ENCODE measurements around the gene NOP56.

NOP56 gene, protein sequence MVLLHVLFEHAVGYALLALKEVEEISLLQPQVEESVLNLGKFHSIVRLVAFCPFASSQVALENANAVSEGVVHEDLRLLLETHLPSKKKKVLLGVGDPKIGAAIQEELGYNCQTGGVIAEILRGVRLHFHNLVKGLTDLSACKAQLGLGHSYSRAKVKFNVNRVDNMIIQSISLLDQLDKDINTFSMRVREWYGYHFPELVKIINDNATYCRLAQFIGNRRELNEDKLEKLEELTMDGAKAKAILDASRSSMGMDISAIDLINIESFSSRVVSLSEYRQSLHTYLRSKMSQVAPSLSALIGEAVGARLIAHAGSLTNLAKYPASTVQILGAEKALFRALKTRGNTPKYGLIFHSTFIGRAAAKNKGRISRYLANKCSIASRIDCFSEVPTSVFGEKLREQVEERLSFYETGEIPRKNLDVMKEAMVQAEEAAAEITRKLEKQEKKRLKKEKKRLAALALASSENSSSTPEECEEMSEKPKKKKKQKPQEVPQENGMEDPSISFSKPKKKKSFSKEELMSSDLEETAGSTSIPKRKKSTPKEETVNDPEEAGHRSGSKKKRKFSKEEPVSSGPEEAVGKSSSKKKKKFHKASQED

GRCh38 chr20:2651772-2652723 lies at the start of gene NOP56:
TSS of gene NOP56 (plus strand) at chr20:2652632. CDS start at chr20:2652661, 29 bp downstream.
- Histone ChIP-seq H3K4me3 (ENCODE audit: low read length in 2 of 2) (peak within 1 kb of the TSS; percentile 95 to 99), H3K36me3 (ENCODE audit: control insufficient read depth in 2 of 2, insufficient read depth in 2 of 2, low read length in 2 of 2) (peaks cover 32 to 33% of the 10 kb centered on the region in 2 donors), H3K9ac (ENCODE audit: low read length in 2 of 2) (peak within 1 kb of the TSS; percentile 90 to 95), H3K9me3 (ENCODE audit: control insufficient read depth in 2 of 2, low read length in 2 of 2) (no peaks in the 10 kb centered on the region), H3K4me1 (ENCODE audit: control insufficient read depth, insufficient read depth, low read length) (peaks cover 17% of the 10 kb centered on the region), H3K27me3 (ENCODE audit: control insufficient read depth in 1 of 2, insufficient read depth in 2 of 2, low read length in 2 of 2) (no peaks in the 10 kb centered on the region), H3K27ac (ENCODE audit: low read length) (peak within 1 kb of the TSS; percentile 82)

DNA sequence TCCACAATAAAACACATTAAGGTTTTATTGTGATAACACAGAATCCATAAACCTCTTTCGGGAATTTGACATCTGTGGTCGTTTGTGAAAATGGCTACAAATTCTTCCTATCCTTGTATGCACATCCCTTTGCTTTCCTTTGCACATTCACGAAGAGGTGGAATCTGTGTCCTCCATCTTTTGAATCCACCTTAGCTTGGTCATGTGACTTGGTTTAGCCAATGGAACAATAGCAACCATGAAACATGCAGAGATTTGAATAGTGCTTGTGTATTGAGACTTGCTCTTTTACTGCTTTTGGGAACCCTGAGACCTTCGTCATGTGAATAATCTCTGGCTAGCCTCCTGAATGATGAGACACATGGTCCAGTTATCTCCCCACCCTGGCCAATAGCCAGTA lies 49.7 kb upstream of the NOP56 start:
- H3K36me3 ChIP-seq (ENCODE audit: control insufficient read depth in 2 of 2, insufficient read depth in 2 of 2, low read length in 2 of 2): no peaks in the 10 kb centered on the region
- no peak overlapping the region for H3K4me3 ChIP-seq (ENCODE audit: low read length in 2 of 2)
- H3K27ac ChIP-seq (ENCODE audit: low read length): no peak overlapping the region
- no peaks in the 10 kb centered on the region for H3K27me3 ChIP-seq (ENCODE audit: control insufficient read depth in 1 of 2, insufficient read depth in 2 of 2, low read length in 2 of 2)
- no peak overlapping the region for H3K9ac ChIP-seq (ENCODE audit: low read length in 2 of 2)
- no peaks in the 10 kb centered on the region for H3K4me1 ChIP-seq (ENCODE audit: control insufficient read depth, insufficient read depth, low read length)
- peaks cover 4 to 6% of the 10 kb centered on the region in 2 donors for H3K9me3 ChIP-seq (ENCODE audit: control insufficient read depth in 2 of 2, low read length in 2 of 2)

GRCh38 chr20:2603816-2604505 lies 48.5 kb upstream of the NOP56 start:
- no peak overlapping the region for H3K9ac ChIP-seq (ENCODE audit: low read length in 2 of 2)
- no peak overlapping the region for H3K27ac ChIP-seq (ENCODE audit: low read length)
- no peaks in the 10 kb centered on the region for H3K27me3 ChIP-seq (ENCODE audit: control insufficient read depth in 1 of 2, insufficient read depth in 2 of 2, low read length in 2 of 2)
- H3K9me3 ChIP-seq (ENCODE audit: control insufficient read depth in 2 of 2, low read length in 2 of 2): peaks cover 4 to 6% of the 10 kb centered on the region in 2 donors
- no peaks in the 10 kb centered on the region for H3K4me1 ChIP-seq (ENCODE audit: control insufficient read depth, insufficient read depth, low read length)
- no peak overlapping the region for H3K4me3 ChIP-seq (ENCODE audit: low read length in 2 of 2)
- H3K36me3 ChIP-seq (ENCODE audit: control insufficient read depth in 2 of 2, insufficient read depth in 2 of 2, low read length in 2 of 2): no peaks in the 10 kb centered on the region

DNA sequence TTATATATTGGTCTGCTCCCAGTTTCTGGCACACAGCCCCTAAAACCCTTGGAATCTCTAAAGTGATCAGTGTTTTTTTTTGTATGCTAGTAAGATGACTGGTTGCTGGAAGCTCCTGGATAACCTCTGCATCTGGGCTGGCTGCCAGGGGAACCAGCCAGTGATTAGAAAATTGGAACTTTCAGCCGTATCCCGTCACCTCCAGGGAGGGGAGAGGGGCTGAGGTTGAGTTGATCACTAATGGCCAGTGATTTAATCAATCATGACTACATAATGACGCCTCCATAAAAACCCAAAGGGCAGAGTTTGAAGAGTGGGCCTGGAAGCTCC lies 48.0 kb upstream of the NOP56 start:
- Histone ChIP-seq H3K36me3 (ENCODE audit: control insufficient read depth in 2 of 2, insufficient read depth in 2 of 2, low read length in 2 of 2) (no peaks in the 10 kb centered on the region), H3K9ac (ENCODE audit: low read length in 2 of 2) (no peak overlapping the region), H3K27ac (ENCODE audit: low read length) (no peak overlapping the region), H3K4me1 (ENCODE audit: control insufficient read depth, insufficient read depth, low read length) (no peaks in the 10 kb centered on the region), H3K9me3 (ENCODE audit: control insufficient read depth in 2 of 2, low read length in 2 of 2) (peaks cover 4 to 6% of the 10 kb centered on the region in 2 donors), H3K4me3 (ENCODE audit: low read length in 2 of 2) (no peak overlapping the region), H3K27me3 (ENCODE audit: control insufficient read depth in 1 of 2, insufficient read depth in 2 of 2, low read length in 2 of 2) (no peaks in the 10 kb centered on the region)

DNA sequence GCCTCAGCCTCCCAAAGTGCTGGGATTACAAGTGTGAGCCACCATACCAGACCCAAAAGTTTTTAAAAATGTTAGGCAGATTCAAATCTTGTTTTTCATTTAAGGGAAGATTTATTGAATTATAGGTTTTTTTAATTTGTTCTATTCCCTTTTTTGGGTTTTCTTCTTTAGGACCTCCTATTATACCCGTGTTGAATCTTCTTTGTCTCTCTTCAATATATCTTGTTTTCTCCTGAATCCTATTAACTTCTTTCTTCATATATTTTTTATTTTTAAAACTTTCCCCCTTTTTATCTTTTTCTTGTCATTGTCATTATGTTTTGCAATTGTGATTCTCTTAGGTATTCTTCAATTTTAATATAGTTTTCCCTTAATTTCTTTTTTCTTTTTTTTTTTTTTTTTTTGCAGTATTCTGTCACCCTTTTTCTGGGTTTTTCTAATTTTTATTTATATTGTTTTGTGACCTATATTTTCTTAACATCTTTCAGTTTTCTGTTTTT lies 45.9 kb upstream of the NOP56 start:
- Histone ChIP-seq H3K27me3 (ENCODE audit: control insufficient read depth in 1 of 2, insufficient read depth in 2 of 2, low read length in 2 of 2) (peaks cover 0 to 2% of the 10 kb centered on the region in 2 donors), H3K9ac (ENCODE audit: low read length in 2 of 2) (no peak overlapping the region), H3K4me1 (ENCODE audit: control insufficient read depth, insufficient read depth, low read length) (no peaks in the 10 kb centered on the region), H3K27ac (ENCODE audit: low read length) (no peak overlapping the region), H3K4me3 (ENCODE audit: low read length in 2 of 2) (no peak overlapping the region), H3K36me3 (ENCODE audit: control insufficient read depth in 2 of 2, insufficient read depth in 2 of 2, low read length in 2 of 2) (no peaks in the 10 kb centered on the region), H3K9me3 (ENCODE audit: control insufficient read depth in 2 of 2, low read length in 2 of 2) (peaks cover 4 to 6% of the 10 kb centered on the region in 2 donors)

- Histone ChIP-seq H3K36me3 (ENCODE audit: control insufficient read depth in 2 of 2, insufficient read depth in 2 of 2, low read length in 2 of 2) (no peaks in the 10 kb centered on the region), H3K27ac (ENCODE audit: low read length) (no peak overlapping the region), H3K9ac (ENCODE audit: low read length in 2 of 2) (no peak overlapping the region), H3K4me1 (ENCODE audit: control insufficient read depth, insufficient read depth, low read length) (no peaks in the 10 kb centered on the region), H3K27me3 (ENCODE audit: control insufficient read depth in 1 of 2, insufficient read depth in 2 of 2, low read length in 2 of 2) (peaks cover 0 to 4% of the 10 kb centered on the region in 2 donors), H3K9me3 (ENCODE audit: control insufficient read depth in 2 of 2, low read length in 2 of 2) (peaks cover under 1 to 6% of the 10 kb centered on the region in 2 donors), H3K4me3 (ENCODE audit: low read length in 2 of 2) (no peak overlapping the region)
Measured at GRCh38 chr20:2610326-2610725, 42.1 kb upstream of the NOP56 start.

GRCh38 chr20:2610941-2611720 lies 41.3 kb upstream of the NOP56 start:
- H3K9ac ChIP-seq (ENCODE audit: low read length in 2 of 2): no peak overlapping the region
- H3K27me3 ChIP-seq (ENCODE audit: control insufficient read depth in 1 of 2, insufficient read depth in 2 of 2, low read length in 2 of 2): peaks cover 0 to 4% of the 10 kb centered on the region in 2 donors
- H3K9me3 ChIP-seq (ENCODE audit: control insufficient read depth in 2 of 2, low read length in 2 of 2): no peaks in the 10 kb centered on the region
- no peak overlapping the region for H3K27ac ChIP-seq (ENCODE audit: low read length)
- H3K36me3 ChIP-seq (ENCODE audit: control insufficient read depth in 2 of 2, insufficient read depth in 2 of 2, low read length in 2 of 2): no peaks in the 10 kb centered on the region
- no peak overlapping the region for H3K4me3 ChIP-seq (ENCODE audit: low read length in 2 of 2)
- H3K4me1 ChIP-seq (ENCODE audit: control insufficient read depth, insufficient read depth, low read length): no peaks in the 10 kb centered on the region

DNA sequence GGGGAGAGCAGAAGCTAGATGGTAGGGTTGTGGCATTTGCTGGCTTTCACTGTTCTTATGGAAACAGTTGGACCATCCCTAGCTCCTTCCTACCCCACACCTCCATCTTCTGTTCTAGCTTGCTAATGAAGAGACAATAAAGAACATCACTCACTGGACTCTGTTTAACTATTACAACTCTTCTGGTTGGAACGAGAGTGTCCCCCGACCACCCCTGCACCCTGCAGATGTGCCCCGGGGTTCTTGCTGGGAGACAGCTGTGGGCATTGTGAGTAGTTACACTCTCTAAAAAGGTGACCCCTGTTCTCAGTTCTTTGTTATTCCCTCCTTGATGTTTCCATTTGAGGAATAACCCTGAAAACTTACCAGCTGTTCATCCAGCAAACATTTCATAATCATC lies 40.4 kb upstream of the NOP56 start:
- Histone ChIP-seq H3K27ac (ENCODE audit: low read length) (no peak overlapping the region), H3K4me1 (ENCODE audit: control insufficient read depth, insufficient read depth, low read length) (no peaks in the 10 kb centered on the region), H3K9me3 (ENCODE audit: control insufficient read depth in 2 of 2, low read length in 2 of 2) (no peaks in the 10 kb centered on the region), H3K9ac (ENCODE audit: low read length in 2 of 2) (no peak overlapping the region), H3K36me3 (ENCODE audit: control insufficient read depth in 2 of 2, insufficient read depth in 2 of 2, low read length in 2 of 2) (no peaks in the 10 kb centered on the region), H3K4me3 (ENCODE audit: low read length in 2 of 2) (no peak overlapping the region), H3K27me3 (ENCODE audit: control insufficient read depth in 1 of 2, insufficient read depth in 2 of 2, low read length in 2 of 2) (peaks cover 0 to 4% of the 10 kb centered on the region in 2 donors)

DNA sequence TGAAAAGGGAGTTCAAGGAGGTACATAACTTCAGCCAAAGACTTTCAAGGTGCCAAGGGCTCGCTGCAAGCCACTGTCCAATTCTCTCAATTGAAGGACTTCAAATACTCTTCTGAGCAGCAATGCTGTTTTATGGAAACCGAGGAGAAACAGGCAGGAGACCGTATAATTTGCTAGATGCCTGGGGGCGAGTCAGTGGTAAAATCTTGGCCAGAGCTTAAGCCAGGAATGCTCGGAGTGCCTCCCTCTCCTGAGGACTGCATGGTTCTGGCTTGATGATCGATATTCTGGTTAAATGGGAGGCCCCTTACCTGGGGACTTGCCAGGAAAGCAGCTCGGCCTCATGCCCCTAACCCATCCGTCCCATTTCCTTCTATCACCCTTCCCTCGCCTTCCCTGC lies 35.8 kb upstream of the NOP56 start:
- H3K36me3 ChIP-seq (ENCODE audit: control insufficient read depth in 2 of 2, insufficient read depth in 2 of 2, low read length in 2 of 2): no peaks in the 10 kb centered on the region
- H3K4me1 ChIP-seq (ENCODE audit: control insufficient read depth, insufficient read depth, low read length): no peaks in the 10 kb centered on the region
- peaks cover 0 to 3% of the 10 kb centered on the region in 2 donors for H3K9me3 ChIP-seq (ENCODE audit: control insufficient read depth in 2 of 2, low read length in 2 of 2)
- peaks cover 2 to 6% of the 10 kb centered on the region in 2 donors for H3K27me3 ChIP-seq (ENCODE audit: control insufficient read depth in 1 of 2, insufficient read depth in 2 of 2, low read length in 2 of 2)
- H3K27ac ChIP-seq (ENCODE audit: low read length): no peak overlapping the region
- H3K4me3 ChIP-seq (ENCODE audit: low read length in 2 of 2): no peak overlapping the region
- no peak overlapping the region for H3K9ac ChIP-seq (ENCODE audit: low read length in 2 of 2)
